H4 (cell line): Measurements from ENCODE around the gene SPRR3. TPM values are rescaled to one million over a fixed set of nuclear protein-coding genes. Genes with fewer than 3 reads are reported as not detected.
"Not testable (repeated sequence)": the region's sequence is repeated elsewhere in the genome, so short reads cannot be mapped to it uniquely, and the experiment has no call there.

Experiments used
- DNase-seq: peaks from one replicate; pipeline ENCODE4 v3.0.0-alpha.2; 2015; ENCODE audit warnings: low spot score
- total RNA-seq: library from RNA; depleted of rRNA; stranded (reverse); fragments of >200 nt; shearing (Covaris generic); gene quantifications from 2 replicates; pipeline ENCODE4 v1.2.3, GENCODE V29; 2014

The SPRR3 gene
- total RNA-seq, 1 experiment from 2014 or later: not detected

DNA sequence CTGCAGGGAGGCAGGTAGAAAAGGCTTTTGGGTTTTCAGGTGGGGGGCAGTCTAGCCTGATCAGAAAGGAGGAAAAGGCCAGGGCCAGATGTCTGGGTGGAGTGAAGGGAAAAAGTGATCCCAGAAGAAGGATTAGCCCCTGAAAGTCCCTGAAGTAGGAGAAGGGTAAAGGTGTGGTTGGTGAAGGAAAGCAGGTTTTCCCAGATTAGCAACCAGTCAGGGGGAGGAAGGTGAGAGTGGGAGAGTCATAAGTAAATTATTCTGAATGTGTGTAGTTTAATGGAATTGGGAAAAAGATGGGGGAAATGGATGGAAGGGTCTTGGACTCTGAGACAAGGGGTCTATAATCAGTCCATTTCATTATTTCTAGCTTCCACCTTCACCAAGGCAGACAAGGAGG is 18.3 kb upstream of the SPRR3 start:
- no peak for DNase-seq

DNA sequence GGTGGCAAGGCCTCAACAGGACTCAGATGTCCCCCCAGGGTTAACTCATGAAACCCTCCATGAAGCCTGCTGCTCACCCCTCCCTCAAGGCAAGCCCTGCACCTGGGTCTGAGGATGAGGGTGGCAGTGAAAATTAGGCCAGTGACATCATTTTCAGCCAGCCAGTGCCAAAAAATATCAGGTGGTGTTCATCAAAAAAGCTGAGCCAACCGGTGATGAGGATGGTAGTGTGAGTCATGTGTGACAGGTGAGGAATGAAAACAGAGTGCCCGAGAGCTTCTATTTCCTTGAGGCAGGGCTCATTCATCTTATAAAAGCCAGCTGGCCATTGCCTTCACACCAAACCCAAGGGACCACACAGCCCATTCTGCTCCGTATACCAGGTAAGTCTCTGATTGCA is 17.8 kb upstream of the SPRR3 start, which contains the start of gene SPRR1A:
SPRR1A (plus strand) TSS at position 339 of the 400 bp plus-strand sequence. CDS start 1,150 bp downstream, outside the sequence.
- DNase-seq: no peak

DNA sequence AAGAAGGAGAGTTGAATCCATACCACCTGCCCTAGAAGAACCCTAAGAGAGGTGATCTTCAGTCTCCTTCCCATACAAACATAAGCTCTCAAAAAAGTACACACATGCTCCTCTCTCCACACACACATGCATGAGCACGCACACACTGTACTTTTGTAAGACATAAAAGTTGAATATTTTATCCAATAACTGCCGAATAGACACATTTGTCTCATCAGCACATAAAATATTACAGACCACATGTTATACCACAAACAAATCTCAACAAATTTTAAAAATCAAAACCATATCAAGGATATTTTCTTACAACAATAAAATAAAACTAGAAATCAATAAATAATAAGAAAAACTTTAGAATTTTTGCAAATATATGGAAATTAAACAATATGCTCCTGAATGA is 15.0 kb upstream of the SPRR3 start:
- no peak for DNase-seq

DNA sequence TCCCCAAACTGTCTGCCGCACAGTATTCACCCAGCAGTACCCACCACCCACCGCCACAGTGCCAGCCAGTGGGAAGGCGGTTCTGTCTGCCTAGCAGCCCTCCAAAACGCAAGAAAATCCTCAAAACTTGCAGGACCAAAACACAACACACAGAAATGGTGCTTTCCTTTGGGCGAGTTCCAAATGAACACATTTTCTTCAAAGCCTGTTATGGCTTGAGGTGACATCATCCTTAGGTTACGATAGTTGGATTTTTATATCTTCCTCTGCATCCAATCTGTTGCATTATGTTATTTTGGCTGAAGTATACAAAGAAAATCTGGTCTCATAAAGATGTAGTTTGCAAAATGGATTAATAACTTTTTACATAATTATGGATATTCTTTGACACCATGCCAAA is 8.4 kb upstream of the SPRR3 start:
- no peak for DNase-seq

DNA sequence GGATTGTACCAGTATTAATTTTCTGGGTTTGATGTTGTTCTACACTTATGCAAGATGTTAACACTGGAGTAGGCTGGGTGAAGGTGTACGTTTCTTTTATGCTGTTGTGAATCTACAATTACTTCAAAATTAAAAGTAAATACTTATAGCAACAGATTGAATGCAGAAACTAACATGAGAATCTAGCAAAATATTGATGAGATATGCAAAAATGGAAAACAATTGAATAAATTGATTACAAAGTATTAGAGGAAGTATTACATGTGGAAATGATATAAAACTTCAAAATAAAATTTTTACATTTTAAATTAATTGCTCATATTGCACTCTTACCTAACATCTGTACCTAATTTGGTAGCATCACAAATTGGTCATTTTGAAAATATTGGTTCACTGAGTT is 5.7 kb upstream of the SPRR3 start:
- DNase-seq: no peak

DNA sequence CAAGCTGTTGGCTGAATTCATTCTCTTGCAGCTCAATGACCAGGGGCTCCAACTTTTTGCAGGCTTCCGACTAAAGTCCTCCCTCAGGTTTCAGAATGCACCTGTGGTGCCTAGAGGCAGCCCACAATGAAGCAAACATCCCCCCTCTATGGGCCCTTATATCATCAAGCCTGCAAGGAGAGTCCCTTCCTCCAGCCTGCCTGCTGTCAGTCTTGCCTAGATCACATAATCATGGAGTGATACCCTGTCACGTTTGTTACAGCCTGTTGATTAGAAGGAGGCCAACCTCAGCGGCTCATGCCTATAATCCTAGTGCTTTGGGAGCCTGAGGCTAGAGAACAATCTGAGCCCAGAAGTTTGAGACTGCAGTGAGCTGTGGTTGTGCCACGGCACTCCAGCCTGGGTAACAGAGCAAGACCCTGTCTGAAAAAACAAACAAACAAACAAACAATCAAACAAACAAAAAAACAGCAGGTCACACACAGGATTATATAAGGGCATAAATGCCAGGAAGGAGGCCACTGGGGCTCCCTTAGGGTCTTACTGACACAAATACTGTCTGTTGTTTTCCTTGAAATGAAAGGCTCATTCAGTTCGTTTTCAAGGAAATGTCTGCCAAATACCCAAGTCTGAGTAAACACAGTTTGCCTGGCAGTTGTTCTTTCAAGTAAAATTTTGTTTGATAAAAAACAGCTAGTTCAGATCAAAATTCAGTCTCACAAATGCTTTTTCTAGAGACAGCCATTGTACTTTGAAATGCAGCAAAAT is 4.7 kb upstream of the SPRR3 start:
- DNase-seq: no peak

DNA sequence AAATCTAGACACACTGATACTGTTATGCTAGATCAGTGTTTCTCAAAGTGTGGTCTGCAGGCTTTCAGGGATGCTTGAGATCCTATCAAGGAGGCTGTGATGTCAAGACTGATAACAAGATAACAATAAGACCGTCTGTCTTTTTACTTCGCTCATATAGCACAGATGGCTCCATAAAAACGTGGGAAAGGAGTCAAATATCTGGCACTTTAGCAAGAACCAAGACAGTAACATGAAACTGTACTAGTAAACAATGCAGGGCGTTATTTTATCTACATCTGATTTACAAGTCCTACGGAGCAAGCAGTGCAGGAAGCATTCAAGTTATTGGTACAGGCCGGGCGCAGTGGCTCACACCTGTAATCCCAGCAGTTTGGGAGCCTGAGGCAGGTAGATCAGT is 3.6 kb upstream of the SPRR3 start:
- no peak for DNase-seq

DNA sequence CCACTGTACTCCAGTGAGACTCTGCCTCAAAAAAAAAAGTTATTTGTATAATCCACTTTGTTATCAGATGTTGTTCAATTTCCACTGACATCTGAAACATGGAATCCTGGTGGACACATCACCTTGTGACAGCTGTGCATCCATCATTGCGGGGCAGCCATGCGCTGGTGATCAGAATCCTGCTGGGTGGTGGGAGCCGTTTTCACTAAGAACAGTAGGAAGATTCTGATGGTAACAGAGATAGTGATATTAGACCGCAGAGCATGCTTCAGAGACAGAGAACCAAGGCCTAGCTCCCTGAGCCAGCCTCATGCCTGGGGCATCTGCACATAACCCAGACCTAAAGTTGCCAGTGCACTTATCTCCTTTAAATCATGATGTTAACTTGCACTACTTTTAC is 3.1 kb upstream of the SPRR3 start:
- DNase-seq: no peak

DNA sequence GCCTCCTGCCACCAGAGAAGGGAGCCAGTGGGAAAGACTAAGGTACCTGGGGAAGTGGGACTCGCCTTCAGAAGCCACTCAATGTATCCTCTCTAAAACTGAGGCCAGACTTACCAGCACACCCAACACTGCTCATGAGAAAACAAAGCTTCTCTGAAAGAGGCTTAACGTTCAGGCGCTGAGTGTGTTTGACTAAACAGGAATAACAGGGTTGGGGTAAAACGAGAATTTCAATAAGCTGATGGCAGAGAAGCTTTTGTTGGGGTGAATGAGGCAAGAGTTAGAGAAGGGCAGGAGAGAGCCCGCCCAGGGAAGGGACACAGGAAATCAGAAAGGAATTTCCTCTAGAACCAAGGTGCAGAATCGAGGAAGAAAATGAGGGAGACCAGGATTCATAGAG is 1.7 kb upstream of the SPRR3 start:
- DNase-seq: no peak

DNA sequence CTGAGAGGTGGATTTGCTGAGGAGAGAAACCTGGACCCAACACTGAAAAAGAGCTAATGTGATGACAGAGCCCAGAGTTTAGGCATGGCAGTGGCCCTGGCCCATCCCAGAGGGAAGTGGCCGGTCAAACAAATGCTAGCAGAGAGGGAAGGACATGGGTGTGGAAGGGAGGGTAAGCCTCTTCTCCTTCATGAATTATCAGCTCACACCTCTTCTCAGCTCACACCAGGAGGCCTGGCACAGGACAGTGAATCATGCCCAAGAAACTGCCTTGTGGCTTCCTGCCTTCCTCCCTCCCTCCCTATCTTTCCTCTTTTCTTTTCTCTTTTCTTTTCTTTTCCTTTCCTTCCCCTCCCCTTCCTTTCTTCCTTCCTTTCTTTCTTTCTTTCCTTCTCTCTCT is 1.3 kb upstream of the SPRR3 start:
- DNase-seq: no peak

DNA sequence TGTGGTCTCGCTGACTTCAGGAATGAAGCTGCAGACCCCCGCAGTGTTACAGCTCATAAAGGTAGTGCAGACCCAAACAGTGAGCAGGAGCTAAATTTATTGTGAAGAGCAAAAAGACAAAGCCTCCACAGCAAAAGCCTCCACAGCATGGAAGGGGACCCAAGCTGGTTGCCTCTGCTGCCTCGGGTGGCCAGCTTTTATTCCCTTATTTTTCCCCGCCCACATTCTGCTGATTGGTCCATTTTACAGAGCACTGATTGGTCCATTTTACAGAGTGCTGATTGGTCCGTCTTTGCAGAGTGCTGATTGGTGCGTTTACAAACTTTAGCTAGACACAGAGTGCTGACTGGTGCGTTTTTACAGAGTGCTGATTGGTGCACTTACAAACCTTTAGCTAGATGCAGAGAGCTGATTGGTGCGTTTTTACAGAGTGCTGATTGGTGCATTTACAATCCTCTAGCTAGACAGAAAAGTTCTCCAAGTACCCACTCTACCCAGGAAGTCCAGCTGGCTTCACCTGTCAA is 9.7 kb downstream of the SPRR3 start:
- not testable (repeated sequence) for DNase-seq

DNA sequence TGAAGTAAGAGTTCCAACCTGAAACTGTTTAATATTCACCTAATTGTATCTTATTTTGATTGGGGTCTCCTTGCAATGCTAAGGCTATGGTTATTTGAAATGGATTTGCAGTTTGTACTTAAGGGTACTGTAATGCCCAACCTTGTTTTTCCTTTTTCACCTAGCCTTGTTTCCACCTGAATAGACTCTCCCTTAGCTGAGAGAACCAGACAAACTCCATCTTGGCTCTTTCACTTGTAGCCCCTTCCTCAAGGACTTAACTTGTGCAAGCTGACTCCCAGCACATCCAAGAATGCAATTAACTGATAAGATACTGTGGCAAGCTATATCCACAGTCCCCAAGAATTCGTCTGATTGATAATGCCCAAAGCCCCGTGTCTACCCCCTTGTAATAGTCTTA is 20.3 kb downstream of the SPRR3 start:
- not testable (repeated sequence) for DNase-seq

DNA sequence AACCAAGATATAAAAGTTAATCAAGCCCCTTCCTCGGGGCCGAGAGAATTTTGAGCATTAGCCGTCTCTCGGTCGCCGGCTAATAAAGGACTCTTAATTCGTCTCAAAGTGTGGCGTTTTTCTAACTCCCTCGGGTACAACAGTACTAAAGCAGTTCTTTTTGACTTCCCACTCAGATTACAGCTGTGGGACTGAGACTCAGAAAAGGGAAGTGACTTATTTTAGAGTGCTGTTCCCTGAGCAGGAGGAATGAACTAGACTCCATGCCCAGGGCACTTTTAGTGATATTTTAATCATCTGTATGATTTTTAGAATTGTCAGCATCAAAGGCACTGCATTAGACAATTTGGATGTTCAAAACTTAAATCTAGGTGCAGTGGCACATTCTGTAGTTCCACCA is 20.8 kb downstream of the SPRR3 start:
- not testable (repeated sequence) for DNase-seq

DNA sequence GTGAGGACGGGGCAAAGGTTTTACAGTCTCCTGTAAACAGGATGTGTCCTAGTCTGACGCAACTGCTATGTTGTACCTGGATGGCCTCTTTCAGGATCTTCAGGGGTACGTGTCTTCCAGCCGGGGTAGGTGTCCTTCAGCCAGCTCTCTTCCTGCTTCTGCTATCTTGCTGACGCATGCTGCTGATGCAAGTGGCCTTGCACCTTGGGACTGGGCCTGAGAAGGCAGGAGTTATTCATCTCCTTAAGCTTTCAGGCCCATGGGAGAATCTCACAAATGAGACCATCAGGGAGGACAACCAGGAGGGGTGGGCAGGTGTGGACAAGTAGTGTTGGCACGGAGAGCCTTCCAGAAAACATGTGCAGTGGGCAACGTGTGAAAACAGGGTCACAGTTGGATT is 21.6 kb downstream of the SPRR3 start:
- DNase-seq: no peak

DNA sequence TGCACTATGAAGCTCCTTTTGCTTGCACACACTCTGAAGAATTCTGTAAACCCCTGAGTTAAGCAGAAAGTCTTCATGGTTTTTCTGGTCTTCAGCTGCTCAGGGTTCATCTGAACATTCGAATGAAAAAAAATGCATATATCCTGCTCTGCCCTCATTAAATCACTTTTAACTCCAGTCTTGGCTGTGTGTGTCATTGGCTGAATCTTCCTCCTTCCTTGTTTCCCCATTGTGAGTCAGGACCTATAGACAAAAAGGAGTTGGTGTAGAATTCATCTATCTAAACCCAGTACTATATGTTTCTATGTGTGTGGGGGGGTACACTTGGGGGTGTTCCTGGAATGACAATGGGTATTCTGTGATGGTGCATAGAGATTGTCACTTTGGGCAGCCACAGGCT is 22.9 kb downstream of the SPRR3 start:
- DNase-seq: no peak

DNA sequence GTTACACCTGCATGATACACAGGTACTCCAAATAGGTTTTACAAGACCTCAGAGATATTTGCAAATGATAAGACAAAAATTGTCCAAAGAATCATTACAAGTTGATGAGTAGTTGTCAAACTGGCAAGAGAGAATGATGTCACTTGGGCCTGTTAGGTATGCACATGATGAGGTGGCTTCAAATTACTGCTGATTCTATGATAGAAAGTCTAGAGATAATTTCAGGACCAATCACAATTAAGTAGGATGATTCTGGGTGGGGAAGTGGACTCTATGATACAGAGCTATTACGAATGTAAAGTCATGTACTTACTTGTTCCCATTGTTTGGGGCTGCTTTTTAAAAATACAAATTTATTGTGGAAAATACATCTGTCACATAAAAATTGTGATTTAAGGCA is 24.2 kb downstream of the SPRR3 start:
- no peak for DNase-seq

DNA sequence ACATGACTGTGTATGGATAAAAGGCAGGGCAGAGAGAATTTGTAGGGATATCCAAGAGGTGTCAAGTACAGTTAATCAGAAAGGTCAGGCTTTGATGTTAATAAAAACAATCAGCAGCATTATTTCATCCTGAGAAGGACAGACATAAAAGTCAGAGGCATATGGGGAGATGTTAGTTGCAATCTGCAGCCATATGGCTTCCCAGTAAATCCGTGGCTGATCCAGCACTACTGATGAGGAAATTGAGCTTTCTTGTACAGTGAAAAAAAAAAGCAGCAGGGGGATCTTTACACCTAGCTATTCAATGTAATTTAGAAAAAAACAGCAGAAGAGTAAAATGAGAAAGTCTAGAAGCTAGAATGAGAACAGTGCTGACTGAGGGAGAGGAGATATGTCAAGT is 27.2 kb downstream of the SPRR3 start:
- DNase-seq: no peak

DNA sequence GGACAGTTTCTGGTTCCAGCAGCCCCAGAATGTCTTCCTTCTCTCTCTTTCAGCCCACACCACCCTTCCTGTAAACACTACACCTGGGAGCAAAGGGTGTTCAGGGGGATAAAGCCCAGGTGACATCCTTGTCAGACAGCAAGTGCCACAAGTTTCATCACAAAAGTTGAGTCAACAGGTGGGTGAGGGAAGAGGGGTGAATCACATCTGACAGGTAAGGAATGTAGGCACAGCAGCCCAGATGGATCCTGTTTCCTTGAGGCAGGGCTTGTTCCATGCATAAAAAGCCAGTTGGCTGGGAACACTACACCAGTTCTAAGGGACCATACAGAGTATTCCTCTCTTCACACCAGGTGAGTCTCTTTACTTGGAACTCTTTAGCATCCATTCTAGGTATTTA is 29.3 kb downstream of the SPRR3 start, which contains the start of gene SPRR1B:
SPRR1B (plus strand) TSS at position 309 of the 400 bp plus-strand sequence. CDS start 1,143 bp downstream, outside the sequence.
- no peak for DNase-seq

DNA sequence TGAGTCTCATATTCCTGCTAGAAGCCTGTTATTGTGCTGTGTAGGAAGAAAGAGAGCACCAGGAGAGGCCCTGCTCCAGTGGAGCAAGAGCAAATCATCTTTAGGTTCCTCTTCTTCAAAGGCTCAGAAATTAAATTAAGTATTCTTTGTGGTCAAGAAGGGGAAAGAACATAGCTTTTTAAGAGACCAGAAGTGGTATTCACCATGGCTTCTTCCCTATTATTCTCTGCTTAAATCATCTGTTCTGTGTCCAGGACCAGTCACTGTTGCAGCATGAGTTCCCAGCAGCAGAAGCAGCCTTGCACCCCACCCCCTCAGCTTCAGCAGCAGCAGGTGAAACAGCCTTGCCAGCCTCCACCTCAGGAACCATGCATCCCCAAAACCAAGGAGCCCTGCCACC is 30.5 kb downstream of the SPRR3 start:
- no peak for DNase-seq

DNA sequence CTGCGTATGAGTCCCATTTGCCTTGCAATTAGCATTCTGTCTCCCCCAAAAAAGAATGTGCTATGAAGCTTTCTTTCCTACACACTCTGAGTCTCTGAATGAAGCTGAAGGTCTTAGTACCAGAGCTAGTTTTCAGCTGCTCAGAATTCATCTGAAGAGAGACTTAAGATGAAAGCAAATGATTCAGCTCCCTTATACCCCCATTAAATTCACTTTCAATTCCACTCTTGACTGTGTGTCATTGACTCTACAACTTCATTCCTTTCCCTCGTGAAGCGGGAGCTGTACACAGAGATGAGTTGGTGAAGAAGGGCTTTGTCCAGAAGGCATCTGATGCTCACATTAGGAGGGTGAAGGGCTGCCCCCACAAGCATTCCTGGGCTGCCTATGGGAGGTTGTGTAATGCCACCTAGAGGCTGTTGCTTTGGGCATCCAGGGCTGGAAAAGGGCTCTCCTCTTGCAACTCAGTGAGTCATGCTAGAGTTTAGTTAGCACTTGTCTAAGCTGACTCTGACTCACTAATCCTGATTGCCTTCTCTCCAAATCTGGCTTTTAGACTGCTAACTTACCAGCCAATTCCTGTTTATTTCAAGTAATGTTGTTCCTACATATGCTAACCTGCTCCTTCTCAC is 31.2 kb downstream of the SPRR3 start:
- peak; percentile 54 for DNase-seq

DNA sequence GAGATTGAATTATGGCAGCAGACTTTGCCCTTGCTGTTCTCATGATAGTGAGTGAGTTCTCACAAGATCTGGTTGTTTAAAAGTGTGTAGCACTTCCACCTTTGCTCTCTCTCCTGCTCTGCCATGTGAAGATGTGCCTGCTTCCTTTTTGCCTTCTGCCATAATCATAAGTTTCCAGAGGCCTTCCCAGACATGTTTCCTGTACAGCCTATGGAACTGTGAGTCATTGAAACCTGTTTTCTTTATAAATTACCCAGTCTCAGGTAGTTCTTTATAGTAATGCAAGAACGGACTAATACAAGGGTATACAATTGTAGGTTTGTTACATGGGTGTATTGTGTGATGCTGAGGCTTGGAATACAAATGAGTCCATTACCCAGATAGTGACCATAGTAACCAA is 33.7 kb downstream of the SPRR3 start:
- DNase-seq: no peak

DNA sequence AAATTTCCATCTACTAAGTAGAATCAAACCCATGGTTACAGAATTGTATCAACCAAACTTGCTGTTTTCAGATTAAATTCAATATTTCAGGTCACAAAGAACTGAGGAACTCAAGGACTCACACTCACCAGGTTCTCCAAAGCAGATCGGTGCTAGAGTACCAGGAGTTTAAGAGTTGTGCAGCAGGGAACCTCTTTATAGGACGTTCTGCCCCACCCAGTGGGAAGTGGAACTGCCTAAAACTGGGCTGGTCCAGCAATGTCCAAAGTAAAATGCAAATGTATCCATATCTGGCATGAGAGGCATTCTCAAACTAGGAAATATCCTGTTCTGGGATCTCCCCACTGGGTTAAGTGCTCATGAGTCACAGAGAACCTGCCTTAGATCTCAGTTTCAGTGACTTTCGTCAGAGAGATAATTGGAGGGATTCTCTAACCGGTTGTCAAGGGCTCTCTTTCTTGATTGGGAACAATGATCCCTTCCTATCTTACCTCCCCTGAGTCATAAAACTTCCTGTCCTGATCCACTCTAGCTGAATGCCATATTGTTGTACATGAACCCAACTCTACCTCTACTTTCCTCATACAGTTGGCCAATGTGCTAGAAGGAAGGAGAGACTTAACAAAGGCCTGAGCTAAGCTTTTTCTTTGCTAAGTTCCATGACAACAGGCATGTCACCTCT is 39.5 kb downstream of the SPRR3 start, which contains the start of gene SPRR2D:
SPRR2D (minus strand) TSS at position 171 of the 682 bp plus-strand sequence. CDS start 774 bp downstream, outside the sequence.
- no peak for DNase-seq
